ENCODE measurements around the gene CCDC82. TPM values are rescaled to one million over a fixed set of nuclear protein-coding genes. Genes with fewer than 3 reads are reported as not detected.
A peak's percentile ranks its signal among the peaks of the same experiment; 100 is the strongest.

The CCDC82 gene
- total and polyA plus RNA-seq, 3 experiments from 2014 or later, result 23.4 to 28.2 (median 25.3) TPM

GRCh38 chr11:96340555-96340885, 49.2 kb downstream of the CCDC82 start:
- CTCF ChIA-PET, result interaction anchor here (0.8 to 6.7 kb wide), 14 partner anchors 9 to 505 kb away, joined by 3 to 96 read pairs (median 18); no protein-coding TSS in a partner anchor
- POLR2A ChIA-PET, result interaction anchor here (0.6 to 0.9 kb wide), 3 partner anchors 125 to 306 kb away, joined by 3 to 4 read pairs (median 3); no protein-coding TSS in a partner anchor
- Histone ChIP-seq H3K27me3 (ENCODE audit: insufficient read depth, low read length, poor library complexity, severe bottlenecking) (no peaks in the 10 kb centered on the region), H3K4me1 (ENCODE audit: insufficient read depth, low read length) (peaks cover 63% of the 10 kb centered on the region), H3K9me3 (ENCODE audit: low read length) (no peaks in the 10 kb centered on the region), H3K36me3 (ENCODE audit: insufficient read depth, low read length) (no peaks in the 10 kb centered on the region), H3K4me3 (ENCODE audit: low read length) (peak overlapping the region; percentile 99), H3K27ac (ENCODE audit: low read depth, low read length) (peak overlapping the region; percentile 46)
- H3K4me1 Mint-ChIP-seq, result peaks cover 63 to 69% (median 66%) of the 10 kb centered on the region in 3 donors
- no peaks in the 10 kb centered on the region for H3K9me3 Mint-ChIP-seq
- H3K36me3 Mint-ChIP-seq, result peaks cover 3 to 28% (median 6%) of the 10 kb centered on the region in 3 donors
- peak overlapping the region; percentile 87 to 94 (median 91) for H3K27ac Mint-ChIP-seq
- no peak for DNase-seq
- no peaks in the 10 kb centered on the region for H3K27me3 Mint-ChIP-seq
- peak overlapping the region; percentile 90 to 99 (median 96) for H3K4me3 Mint-ChIP-seq

- Mint-ChIP-seq H3K36me3 (peaks cover 5 to 31% (median 8%) of the 10 kb centered on the region in 3 donors), H3K4me1 (peaks cover 65 to 74% (median 71%) of the 10 kb centered on the region in 3 donors), H3K27ac (peak overlapping the region; percentile 87 to 96 (median 91)), H3K9me3 (no peaks in the 10 kb centered on the region), H3K4me3 (peak overlapping the region; percentile 90 to 99 (median 96)), H3K27me3 (no peaks in the 10 kb centered on the region)
- Histone ChIP-seq H3K9me3 (ENCODE audit: low read length) (no peaks in the 10 kb centered on the region), H3K27ac (ENCODE audit: low read depth, low read length) (peak overlapping the region; percentile 27), H3K4me1 (ENCODE audit: insufficient read depth, low read length) (peaks cover 69% of the 10 kb centered on the region), H3K36me3 (ENCODE audit: insufficient read depth, low read length) (no peaks in the 10 kb centered on the region), H3K27me3 (ENCODE audit: insufficient read depth, low read length, poor library complexity, severe bottlenecking) (no peaks in the 10 kb centered on the region), H3K4me3 (ENCODE audit: low read length) (peak overlapping the region; percentile 99)
- no peak for DNase-seq
- ChIA-PET CTCF (interaction anchor here (0.8 to 6.7 kb wide), 12 partner anchors 9 to 504 kb away, joined by 3 to 96 read pairs (median 16); no protein-coding TSS in a partner anchor), POLR2A (interaction anchor here (0.7 to 1.0 kb wide), 4 partner anchors 70 to 228 kb away, joined by 3 to 4 read pairs (median 4); no protein-coding TSS in a partner anchor)
Measured at GRCh38 chr11:96339706-96340554, 49.8 kb downstream of the CCDC82 start.

- H3K27ac ChIP-seq (ENCODE audit: low read depth, low read length), result peak overlapping the region; percentile 27
- Mint-ChIP-seq H3K27me3 (no peaks in the 10 kb centered on the region), H3K36me3 (peaks cover 5 to 38% (median 13%) of the 10 kb centered on the region in 3 donors), H3K27ac (peak overlapping the region; percentile 87 to 96 (median 91)), H3K4me1 (peaks cover 73 to 82% (median 79%) of the 10 kb centered on the region in 3 donors), H3K4me3 (peak overlapping the region; percentile 90 to 99 (median 96)), H3K9me3 (no peaks in the 10 kb centered on the region)
- peak overlapping the region; percentile 99 for H3K4me3 ChIP-seq (ENCODE audit: low read length)
- ChIA-PET CTCF (interaction anchor here (0.7 to 6.7 kb wide), 6 partner anchors 8 to 283 kb away, joined by 3 to 96 read pairs (median 5); no protein-coding TSS in a partner anchor), POLR2A (interaction anchor here (1.0 kb wide), 1 partner anchor 69 kb away, joined by 4 read pairs; no protein-coding TSS in a partner anchor)
- peaks cover 75% of the 10 kb centered on the region for H3K4me1 ChIP-seq (ENCODE audit: insufficient read depth, low read length)
- no peaks in the 10 kb centered on the region for H3K27me3 ChIP-seq (ENCODE audit: insufficient read depth, low read length, poor library complexity, severe bottlenecking)
- no peaks in the 10 kb centered on the region for H3K36me3 ChIP-seq (ENCODE audit: insufficient read depth, low read length)
- H3K9me3 ChIP-seq (ENCODE audit: low read length), result no peaks in the 10 kb centered on the region
- DNase-seq, result peak in 4 of 5 donors; percentile 9 to 55 (median 51)
Measured at GRCh38 chr11:96338910-96339705, 50.6 kb downstream of the CCDC82 start.

GRCh38 chr11:96337541-96338431, 51.9 kb downstream of the CCDC82 start:
- Mint-ChIP-seq H3K36me3 (peaks cover 5 to 37% (median 14%) of the 10 kb centered on the region in 3 donors), H3K27ac (peak overlapping the region in 6 of 8 donors; percentile 18 to 96 (median 74)), H3K4me1 (peaks cover 76 to 90% (median 86%) of the 10 kb centered on the region in 3 donors), H3K9me3 (no peaks in the 10 kb centered on the region), H3K4me3 (peak overlapping the region; percentile 90 to 99 (median 96)), H3K27me3 (no peaks in the 10 kb centered on the region)
- Histone ChIP-seq H3K9me3 (ENCODE audit: low read length) (no peaks in the 10 kb centered on the region), H3K36me3 (ENCODE audit: insufficient read depth, low read length) (no peaks in the 10 kb centered on the region), H3K4me1 (ENCODE audit: insufficient read depth, low read length) (peaks cover 74% of the 10 kb centered on the region), H3K27me3 (ENCODE audit: insufficient read depth, low read length, poor library complexity, severe bottlenecking) (no peaks in the 10 kb centered on the region), H3K27ac (ENCODE audit: low read depth, low read length) (peak overlapping the region; percentile 21), H3K4me3 (ENCODE audit: low read length) (peak overlapping the region; percentile 99)
- DNase-seq, result peak in 1 of 5 donors; percentile 34
- POLR2A ChIA-PET, result interaction anchor here (0.6 kb wide), 1 partner anchor 123 kb away, joined by 3 read pairs; no protein-coding TSS in a partner anchor
- CTCF ChIA-PET, result interaction anchor here (1.0 to 1.2 kb wide), 2 partner anchors 19 to 137 kb away, joined by 3 read pairs; no protein-coding TSS in a partner anchor

GRCh38 chr11:96335388-96335787, 54.3 kb downstream of the CCDC82 start:
- no peak for DNase-seq
- peaks cover 84% of the 10 kb centered on the region for H3K4me1 ChIP-seq (ENCODE audit: insufficient read depth, low read length)
- peak overlapping the region in 2 of 8 donors; percentile 19 to 45 for H3K27ac Mint-ChIP-seq
- POLR2A ChIA-PET, result no interaction called here
- peaks cover 78 to 94% (median 92%) of the 10 kb centered on the region in 3 donors for H3K4me1 Mint-ChIP-seq
- peaks cover 5 to 24% (median 18%) of the 10 kb centered on the region in 3 donors for H3K36me3 Mint-ChIP-seq
- no peaks in the 10 kb centered on the region for H3K27me3 Mint-ChIP-seq
- H3K9me3 ChIP-seq (ENCODE audit: low read length), result no peaks in the 10 kb centered on the region
- CTCF ChIA-PET, result interaction anchor here (0.8 to 1.3 kb wide), 2 partner anchors 8 to 500 kb away, joined by 3 read pairs; no protein-coding TSS in a partner anchor
- no peak overlapping the region for H3K27ac ChIP-seq (ENCODE audit: low read depth, low read length)
- H3K36me3 ChIP-seq (ENCODE audit: insufficient read depth, low read length), result no peaks in the 10 kb centered on the region
- no peaks in the 10 kb centered on the region for H3K9me3 Mint-ChIP-seq
- no peaks in the 10 kb centered on the region for H3K27me3 ChIP-seq (ENCODE audit: insufficient read depth, low read length, poor library complexity, severe bottlenecking)
- no peak overlapping the region for H3K4me3 ChIP-seq (ENCODE audit: low read length)
- H3K4me3 Mint-ChIP-seq, result peak overlapping the region in 1 of 7 donors; percentile 8

- peak overlapping the region in 1 of 7 donors; percentile 3 for H3K4me3 Mint-ChIP-seq
- peaks cover 84% of the 10 kb centered on the region for H3K4me1 ChIP-seq (ENCODE audit: insufficient read depth, low read length)
- ChIA-PET CTCF (interaction anchor here (1.0 to 1.3 kb wide), 2 partner anchors 9 to 499 kb away, joined by 3 read pairs; no protein-coding TSS in a partner anchor), POLR2A (no interaction called here)
- H3K4me1 Mint-ChIP-seq, result peaks cover 78 to 94% (median 92%) of the 10 kb centered on the region in 3 donors
- H3K27ac Mint-ChIP-seq, result no peak overlapping the region
- no peaks in the 10 kb centered on the region for H3K36me3 ChIP-seq (ENCODE audit: insufficient read depth, low read length)
- H3K9me3 ChIP-seq (ENCODE audit: low read length), result no peaks in the 10 kb centered on the region
- DNase-seq, result no peak
- no peaks in the 10 kb centered on the region for H3K27me3 Mint-ChIP-seq
- H3K9me3 Mint-ChIP-seq, result no peaks in the 10 kb centered on the region
- H3K36me3 Mint-ChIP-seq, result peaks cover 5 to 29% (median 25%) of the 10 kb centered on the region in 3 donors
- H3K27ac ChIP-seq (ENCODE audit: low read depth, low read length), result no peak overlapping the region
- H3K27me3 ChIP-seq (ENCODE audit: insufficient read depth, low read length, poor library complexity, severe bottlenecking), result no peaks in the 10 kb centered on the region
- H3K4me3 ChIP-seq (ENCODE audit: low read length), result no peak overlapping the region
Measured at GRCh38 chr11:96334219-96334618, 55.5 kb downstream of the CCDC82 start.

All from CD8-positive, alpha-beta memory T cell (primary cell).